NCI-H2196 treated with DMSO at 0.1 percent for 48 hours (cell line): ENCODE measurements around the gene TPSAB1.

Experiments used
- DNase-seq: peaks from one replicate; lab custom pipeline; 2025; ENCODE audit not compliant: unreplicated experiment; lab: John Stamatoyannopoulos, UW

The TPSAB1 gene

DNA sequence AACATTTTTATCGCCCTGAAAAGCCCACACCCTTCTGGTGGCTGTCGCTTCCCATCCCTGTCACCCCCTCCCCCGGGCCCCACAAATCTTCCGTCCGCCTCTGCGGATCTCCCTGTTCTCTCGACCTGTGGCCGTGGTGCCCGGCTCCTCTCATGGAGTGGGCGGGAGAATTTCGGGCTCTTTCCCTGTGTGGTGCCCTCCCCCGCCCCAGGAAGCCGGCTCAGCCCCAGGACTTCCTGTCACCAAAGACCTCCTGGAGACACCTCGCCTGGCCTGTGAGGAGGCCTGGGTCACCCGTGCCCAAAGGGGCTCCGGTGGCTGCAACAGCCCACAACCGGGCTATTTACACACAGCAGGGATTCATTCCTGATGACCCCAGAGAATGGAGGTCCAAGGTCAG is 42.8 kb downstream of the TPSAB1 start:
- no peak for DNase-seq

DNA sequence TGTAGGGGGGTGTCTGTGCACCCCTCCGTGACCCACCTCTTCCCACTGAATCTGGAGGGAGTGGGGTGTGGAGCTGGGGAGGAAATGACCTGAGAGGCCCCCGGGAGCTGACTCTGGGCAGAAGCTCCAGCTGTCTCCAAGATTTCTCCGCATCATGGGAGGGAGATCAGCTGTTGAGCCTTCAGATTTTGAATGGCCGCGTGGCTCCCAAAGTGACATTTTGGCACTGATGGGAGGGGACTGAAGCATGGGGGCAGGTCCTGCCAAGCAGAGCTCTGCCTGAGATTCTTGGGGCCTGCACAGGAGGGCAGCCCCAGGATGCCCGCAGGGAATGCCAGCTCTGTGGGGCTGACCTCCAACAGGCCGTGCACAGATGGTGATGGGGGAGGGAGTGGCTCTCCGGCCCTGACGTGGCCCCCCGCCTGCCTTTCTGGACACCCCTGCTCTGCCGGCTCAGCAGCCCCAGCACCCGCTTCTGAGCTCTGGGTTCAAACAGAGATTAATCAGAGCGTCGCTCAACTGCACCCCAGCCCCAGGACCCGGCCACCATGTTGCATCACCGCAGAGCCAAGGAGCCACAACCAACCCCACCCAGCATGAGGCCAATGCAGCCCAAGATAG is 43.6 kb downstream of the TPSAB1 start:
- no peak for DNase-seq

DNA sequence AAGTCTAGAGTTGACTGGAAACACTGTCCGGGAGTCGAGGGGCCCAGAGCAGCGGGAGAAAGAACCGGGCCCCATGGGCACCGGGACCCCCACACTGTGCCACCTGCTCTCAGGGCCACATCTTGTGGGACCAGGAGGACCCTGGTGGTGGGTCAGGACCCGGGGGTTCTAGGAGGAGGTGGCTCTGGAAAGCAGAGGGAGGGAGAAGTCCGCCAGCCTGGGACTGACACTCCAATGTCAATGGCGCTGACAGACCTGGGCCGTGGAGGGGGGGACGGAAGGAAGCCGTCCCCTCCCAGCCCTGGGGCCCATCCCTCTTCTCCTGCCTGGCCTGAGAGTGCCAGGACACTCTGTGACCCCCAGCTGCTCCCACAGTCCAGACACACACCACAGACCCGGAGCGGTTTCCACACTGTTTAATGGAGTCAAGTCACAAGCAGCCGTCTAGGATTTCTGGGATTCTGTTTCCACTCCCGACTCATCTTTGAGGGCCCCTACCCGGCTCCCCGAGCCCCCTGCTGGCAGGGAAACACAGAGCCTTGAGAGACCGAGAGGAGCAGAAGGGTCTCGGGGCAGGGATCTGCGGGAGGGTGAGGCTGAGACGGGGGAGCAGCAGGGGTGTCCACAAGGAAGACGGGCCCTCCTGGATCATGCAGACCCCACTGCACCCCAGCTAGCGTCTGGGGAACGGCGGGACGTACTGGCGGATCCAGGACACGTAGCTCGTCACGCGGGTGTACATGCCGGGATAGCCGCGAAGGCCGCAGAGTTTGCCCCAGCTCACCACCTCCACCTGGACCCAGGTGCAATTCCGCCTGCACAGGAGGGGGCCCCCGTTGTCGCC is 45.4 kb downstream of the TPSAB1 start:
- DNase-seq: no peak

DNA sequence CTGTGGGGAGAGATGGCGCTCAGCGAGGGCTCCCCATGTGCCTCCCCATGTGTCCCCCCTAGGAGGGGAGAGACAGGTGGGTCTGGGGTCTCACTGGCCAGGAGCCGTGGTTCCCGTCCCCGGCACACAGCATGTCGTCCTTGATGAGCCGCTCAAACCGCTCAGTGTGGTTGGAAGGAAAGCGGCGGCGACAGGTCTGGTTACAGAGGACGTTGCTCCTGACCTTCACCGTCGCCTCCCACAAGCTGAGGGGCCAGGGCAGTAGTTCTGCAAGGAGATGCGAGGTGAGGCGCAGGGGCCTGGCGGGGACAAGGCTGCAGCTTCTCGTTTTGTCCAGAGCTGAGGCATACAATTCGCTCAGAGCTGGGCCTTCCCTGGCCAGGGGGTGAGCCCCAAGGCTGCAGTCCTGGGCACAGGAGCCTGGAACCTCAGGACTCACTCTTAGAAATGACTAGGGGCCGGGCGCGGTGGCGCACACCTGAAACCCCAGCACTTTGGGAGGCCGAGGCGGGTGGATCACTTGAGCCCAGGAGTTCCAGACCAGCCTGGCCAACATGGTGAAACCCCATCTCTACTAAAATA is 46.1 kb downstream of the TPSAB1 start:
- DNase-seq: no peak

DNA sequence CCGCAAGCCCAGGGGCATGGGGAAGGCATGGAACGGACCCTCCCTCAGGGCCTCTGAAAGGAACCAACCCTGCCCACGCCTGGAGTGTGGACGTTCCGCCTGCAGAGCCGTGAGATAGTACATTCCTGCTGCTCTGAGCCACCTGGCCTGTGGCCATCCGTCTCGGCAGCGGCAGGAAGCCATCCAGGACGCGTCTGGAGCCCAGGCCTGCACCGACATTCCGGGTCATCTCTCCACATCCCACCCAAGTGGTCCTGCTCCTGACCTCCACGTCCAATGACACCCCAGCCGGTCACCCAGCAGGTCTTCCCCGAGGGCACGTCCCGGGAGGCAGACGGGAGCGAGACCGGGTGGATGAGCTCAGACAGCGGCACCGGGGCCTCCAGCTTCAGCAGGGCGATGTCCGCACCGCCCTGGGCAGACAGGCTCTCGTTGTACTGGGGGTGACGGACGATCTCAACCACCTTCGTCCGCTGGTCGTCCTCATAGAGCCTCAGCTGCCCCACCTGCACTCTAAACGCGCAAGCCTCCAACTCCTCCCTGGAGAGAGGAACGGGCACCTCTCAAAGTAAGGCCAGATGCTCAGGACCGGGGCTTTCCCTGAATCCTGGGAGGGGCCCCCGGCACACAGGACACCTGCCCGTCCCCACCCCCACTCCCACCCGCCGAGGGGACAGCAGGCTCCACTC is 47.6 kb downstream of the TPSAB1 start:
- DNase-seq: no peak

DNA sequence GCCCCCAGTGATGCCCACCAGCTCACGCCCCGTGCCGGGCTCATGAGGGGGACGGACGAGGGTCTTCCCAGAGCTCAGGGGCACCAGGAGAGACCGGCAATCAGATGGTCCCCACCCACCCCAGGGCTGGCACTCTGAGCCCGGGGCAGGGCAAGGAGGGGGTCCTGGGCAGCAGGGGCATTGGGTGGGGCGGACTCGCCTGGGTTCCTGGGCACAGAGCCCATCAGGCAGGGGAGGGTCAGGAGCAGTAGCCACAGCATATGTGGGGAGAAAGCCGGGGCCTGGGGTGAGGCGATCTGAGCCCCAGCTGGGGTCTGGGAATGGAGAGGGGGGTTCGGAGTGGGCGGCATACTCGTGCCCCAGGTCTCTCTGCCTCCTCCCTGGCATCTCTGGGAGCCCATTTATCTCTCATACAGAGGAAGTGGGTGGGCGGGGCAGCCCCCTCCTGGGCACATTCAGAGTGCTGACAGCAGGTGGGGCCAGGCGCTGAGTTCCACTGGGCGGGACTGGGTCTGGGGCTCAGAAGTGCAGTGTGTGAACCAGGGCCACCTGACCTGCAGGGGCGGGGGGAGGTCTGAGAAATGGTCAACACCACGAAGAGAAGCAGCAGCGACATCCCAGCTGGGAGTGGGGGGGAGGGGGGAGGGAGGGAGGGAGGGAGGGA is 48.4 kb downstream of the TPSAB1 start:
- no peak for DNase-seq

DNA sequence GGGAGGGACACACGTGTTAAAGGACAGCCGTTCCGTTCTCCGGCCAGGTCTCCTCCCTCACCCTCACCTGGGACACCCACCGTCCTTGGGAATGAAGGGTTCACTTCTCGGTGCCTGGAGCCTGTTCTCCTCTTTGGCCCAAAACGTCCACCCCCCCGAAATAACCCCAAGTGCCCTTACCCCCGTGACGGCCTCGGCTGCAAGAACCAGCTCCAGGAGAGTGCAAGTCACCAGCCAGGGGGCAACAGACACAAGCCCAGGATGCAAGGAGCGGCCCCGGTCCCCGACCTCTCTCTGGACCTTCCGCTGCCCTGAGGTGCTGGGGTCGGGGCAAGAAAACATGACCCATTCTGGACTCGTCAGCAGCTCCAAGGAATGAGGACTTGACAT is 49.0 kb downstream of the TPSAB1 start:
- DNase-seq: no peak

DNA sequence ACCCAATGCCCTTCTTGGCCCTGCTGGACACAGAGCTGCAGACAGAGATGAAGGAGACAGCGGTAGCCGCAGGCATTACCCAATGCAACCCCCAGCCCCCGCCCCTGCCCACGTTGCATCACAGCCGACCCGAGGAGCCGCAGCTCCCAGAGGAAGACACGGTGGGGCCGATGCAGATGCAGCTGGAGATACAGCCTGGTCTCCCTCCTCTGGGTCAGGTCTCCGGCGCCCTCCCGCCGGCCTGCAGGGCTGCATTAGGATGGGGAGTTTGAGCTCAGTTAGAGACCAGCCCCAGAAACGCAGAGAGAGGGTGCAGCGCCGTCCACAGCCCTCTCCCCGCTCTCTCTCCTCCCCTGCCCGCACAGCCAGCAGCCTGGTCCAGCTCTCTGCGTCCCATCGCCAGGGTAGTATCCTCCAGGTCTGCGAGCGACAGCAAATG is 49.6 kb downstream of the TPSAB1 start:
- no peak for DNase-seq

DNA sequence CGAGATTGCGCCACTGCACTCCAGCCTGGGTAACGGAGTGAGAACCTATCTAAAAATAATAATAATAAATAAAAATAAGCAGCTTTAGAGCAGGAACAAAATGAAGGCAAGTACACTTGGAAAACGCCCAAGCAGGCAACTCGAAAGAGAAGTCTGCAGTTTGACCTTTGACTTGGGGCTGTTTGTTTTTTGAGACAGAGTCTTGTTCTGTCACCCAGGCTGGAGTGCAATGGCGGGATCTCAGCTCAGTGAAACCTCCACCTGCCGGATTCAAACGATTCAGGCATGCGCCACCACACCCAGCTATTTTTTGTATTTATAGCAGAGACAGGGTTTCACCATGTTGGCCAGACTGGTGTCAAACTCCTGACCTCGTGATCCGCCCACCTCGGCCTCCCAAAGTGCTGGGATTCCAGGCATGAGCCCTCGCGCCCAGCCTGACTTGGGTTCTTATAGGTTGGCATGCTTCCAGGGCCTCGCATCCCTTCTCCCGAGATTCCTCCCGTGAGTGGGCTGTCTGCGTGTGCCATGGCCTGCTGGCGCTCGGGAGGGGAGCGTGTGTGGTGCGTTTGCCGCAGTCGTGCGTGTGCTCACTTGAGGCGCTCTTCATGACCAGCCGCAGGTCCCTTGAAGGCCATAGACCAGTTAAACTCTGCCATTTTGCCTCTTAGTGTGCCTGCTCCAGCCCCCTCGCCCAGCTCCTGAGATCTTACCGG is 50.5 kb downstream of the TPSAB1 start:
- peak; percentile 86 for DNase-seq

DNA sequence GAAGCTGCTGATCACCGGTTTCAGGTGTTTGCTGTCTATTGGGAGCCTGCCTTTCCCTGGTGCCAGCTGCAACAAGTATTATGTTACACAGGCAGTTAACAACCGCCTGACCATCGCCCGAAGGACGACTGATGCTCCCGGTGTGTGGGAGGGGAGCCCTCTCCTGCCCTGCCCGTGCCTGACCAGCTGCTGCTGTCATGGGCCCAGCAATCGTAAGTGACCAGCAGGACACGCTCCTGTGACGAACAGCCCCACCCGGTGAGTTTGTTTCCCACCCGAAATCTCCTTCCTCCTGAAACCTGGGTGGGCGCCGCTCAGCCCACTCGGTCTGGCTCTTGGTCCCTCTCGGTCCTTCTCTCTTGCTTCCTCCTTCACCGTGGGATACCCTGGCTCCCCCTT is 51.1 kb downstream of the TPSAB1 start:
- DNase-seq: peak; percentile 89
